Spleen (tissue), 11 donors: ENCODE results near the gene PRPF19. TPM values are rescaled to one million over a fixed set of nuclear protein-coding genes. Genes with fewer than 3 reads are reported as not detected.
A peak's percentile ranks its signal among the peaks of the same experiment; 100 is the strongest.

ENCODE experiments used
- DNase-seq: peaks from one replicate; pipeline ENCODE4 v3.0.0-alpha.2; 2020
- H3K27ac ChIP-seq, 8 donors: fragments of 200-600 bp; sonication (generic) in 7 of 8; 1 replicate in 4 of 8; 2 replicates in 4 of 8; pipeline versions ENCODE4 v1.5.0 to v1.8.0; 2016 to 2021; ENCODE audit warnings: inconsistent platforms in 4 of 8, mild to moderate bottlenecking in 4 of 8, moderate library complexity in 1 of 8
- H3K27me3 ChIP-seq, 7 donors: fragments of 200-600 bp; sonication (generic) in 6 of 7; replicated peaks in 1 of 7; 1 replicate in 4 of 7; 2 replicates in 3 of 7; pipeline versions ENCODE4 v1.5.0 to v1.8.0; 2016 to 2021; ENCODE audit warnings: inconsistent platforms in 3 of 7, mild to moderate bottlenecking in 1 of 7
- H3K36me3 ChIP-seq, 6 donors: fragments of 200-600 bp; sonication (generic) in 5 of 6; 1 replicate in 4 of 6; 2 replicates in 2 of 6; pipeline versions ENCODE4 v1.5.0 to v1.8.0; 2016 to 2021; ENCODE audit warnings: inconsistent platforms in 2 of 6
- H3K4me1 ChIP-seq, 6 donors: fragments of 200-600 bp; sonication (generic) in 5 of 6; 1 replicate in 3 of 6; 2 replicates in 3 of 6; pipeline versions ENCODE4 v1.5.0 to v1.8.0; 2016 to 2021; ENCODE audit warnings: inconsistent platforms in 3 of 6
- H3K4me3 ChIP-seq, 8 donors: fragments of 200-600 bp; sonication (generic) in 7 of 8; 1 replicate in 4 of 8; 2 replicates in 4 of 8; pipeline versions ENCODE4 v1.5.0 to v1.8.0; 2016 to 2021; ENCODE audit warnings: inconsistent platforms in 4 of 8, mild to moderate bottlenecking in 4 of 8, moderate library complexity in 2 of 8
- H3K9me3 ChIP-seq, 8 donors: fragments of 200-600 bp; sonication (generic) in 7 of 8; 1 replicate in 4 of 8; 2 replicates in 4 of 8; pipeline versions ENCODE4 v1.5.0 to v1.8.0; 2016 to 2021; ENCODE audit warnings: inconsistent platforms in 4 of 8
- POLR2A ChIP-seq, 3 donors: fragments of 450-650 bp; IDR thresholded peaks; one replicate each; pipeline ENCODE4 v1.5.1; 2017; ENCODE audit warnings: antibody characterized with exemption in 3 of 3, mild to moderate bottlenecking in 1 of 3
- POLR2AphosphoS5 ChIP-seq, 3 donors: sonication (generic); formaldehyde crosslinking; IDR thresholded peaks; one replicate each; pipeline ENCODE4 v1.5.1; 2017; ENCODE audit warnings: antibody characterized with exemption in 3 of 3
- WGBS, 5 donors: extraction: QIAGEN DNeasy Blood & Tissue Kit in 3 of 5; methylation state at CpG; one replicate each; pipeline versions ENCODE4 v1.1.5 to v1.1.7; 2013 to 2018; 5-methylcytosine and 5-hydroxymethylcytosine counted together
- intact Hi-C: fragments of 100-400 bp; cut with DNase I; formaldehyde crosslinking; loops from one replicate; pipeline ENCODE4 v1.15.0; 2023; ENCODE audit warnings: low total_unique reads
- polyA plus RNA-seq, 3 donors: library from polyadenylated mRNA; stranded (reverse); fragments of 200-250 nt; gene quantifications; one replicate each; pipeline ENCODE4 v1.2.1, GENCODE V29; 2013
- total RNA-seq, 7 donors: library from RNA; depleted of rRNA in 3 of 7; stranded (reverse); fragments of >200 nt in 3 of 7; fragmentation: NEBNext Ultra II Directional in 4 of 7; extraction: Animal tissue kit (Norgen Biotek cat#: 25700) in 4 of 7; gene quantifications; one replicate each; pipeline versions ENCODE4 v1.1.0 to v1.2.1, GENCODE V29; 2016 to 2021
- TF ChIP-seq, protein P1 (sequence below), 11 experiments: fragments of 200-600 bp in 7 of 11; fragments of 450-650 bp in 4 of 11; sonication (generic) in 4 of 11; IDR thresholded peaks in 8 of 11; conservative IDR thresholded peaks in 3 of 11; 1 replicate in 7 of 11; 2 replicates in 4 of 11; pipeline versions ENCODE4 v1.4.0 to v1.8.0; 2016 to 2021; ENCODE audit warnings: antibody characterized with exemption in 11 of 11, inconsistent platforms in 4 of 11, mild to moderate bottlenecking in 1 of 11
- donor health status: healthy with polysubstance abuse.
- donor health status: DM: no; HTN: no; CAD: no; lungs with moderate emphysema.
- donor health status: DM: no; HTN: no; CAD: no.
- donor health status: Bipolar disorder and iron deficiency.
- donor health status: healthy.
- donor health status: DM: no; HTN: no; CAD: no.
- donor health status: DM: yes; HTN: yes; CAD: no.

PRPF19 gene
- total and polyA plus RNA-seq, 10 donors = 58.7 to 81.1 (median 70.1) TPM

DNA sequence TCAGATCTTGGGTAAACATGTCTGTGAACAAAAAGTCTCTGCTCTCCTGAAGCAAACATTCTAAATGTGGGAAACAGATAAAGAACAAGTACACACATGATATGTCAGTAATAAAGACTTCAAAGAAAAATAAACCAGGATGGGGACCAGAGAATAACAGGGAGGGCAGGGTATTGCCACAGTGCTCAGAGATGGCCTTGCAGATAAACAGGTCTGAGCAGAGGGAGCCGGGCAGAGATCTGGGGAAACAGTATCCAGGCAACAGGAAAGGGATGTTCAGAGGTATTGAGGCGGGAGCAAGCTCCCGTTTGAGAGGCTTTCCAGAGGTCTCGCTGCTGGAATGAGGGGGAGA lies 61.5 kb downstream of the PRPF19 start:
- no peak for DNase-seq
- intact Hi-C loops = loop anchor here (5.0 kb wide), 1 partner anchor 57 kb away; no protein-coding TSS in a partner anchor
- no peak for TF ChIP-seq POLR2A (IDR thresholded peaks at IDR 0.05)
- TF ChIP-seq, protein P1, sequence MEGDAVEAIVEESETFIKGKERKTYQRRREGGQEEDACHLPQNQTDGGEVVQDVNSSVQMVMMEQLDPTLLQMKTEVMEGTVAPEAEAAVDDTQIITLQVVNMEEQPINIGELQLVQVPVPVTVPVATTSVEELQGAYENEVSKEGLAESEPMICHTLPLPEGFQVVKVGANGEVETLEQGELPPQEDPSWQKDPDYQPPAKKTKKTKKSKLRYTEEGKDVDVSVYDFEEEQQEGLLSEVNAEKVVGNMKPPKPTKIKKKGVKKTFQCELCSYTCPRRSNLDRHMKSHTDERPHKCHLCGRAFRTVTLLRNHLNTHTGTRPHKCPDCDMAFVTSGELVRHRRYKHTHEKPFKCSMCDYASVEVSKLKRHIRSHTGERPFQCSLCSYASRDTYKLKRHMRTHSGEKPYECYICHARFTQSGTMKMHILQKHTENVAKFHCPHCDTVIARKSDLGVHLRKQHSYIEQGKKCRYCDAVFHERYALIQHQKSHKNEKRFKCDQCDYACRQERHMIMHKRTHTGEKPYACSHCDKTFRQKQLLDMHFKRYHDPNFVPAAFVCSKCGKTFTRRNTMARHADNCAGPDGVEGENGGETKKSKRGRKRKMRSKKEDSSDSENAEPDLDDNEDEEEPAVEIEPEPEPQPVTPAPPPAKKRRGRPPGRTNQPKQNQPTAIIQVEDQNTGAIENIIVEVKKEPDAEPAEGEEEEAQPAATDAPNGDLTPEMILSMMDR (IDR thresholded peaks at IDR 0.05 in 8 of 11, conservative IDR thresholded peaks at IDR 0.05 in 3 of 11) = no peak
- Histone ChIP-seq H3K36me3 (peaks cover 0 to 44% (median 28%) of the 10 kb centered on the region in 6 donors), H3K27ac (no peak overlapping the region), H3K4me1 (peaks cover 20 to 59% (median 44%) of the 10 kb centered on the region in 6 donors), H3K9me3 (no peaks in the 10 kb centered on the region), H3K27me3 (no peaks in the 10 kb centered on the region), H3K4me3 (peak overlapping the region in 2 of 8 donors; percentile 76 to 86)
- WGBS, 5 donors = 41 to 66% (median 54%) methylated on average over 4 of the region's 4 CpGs

DNA sequence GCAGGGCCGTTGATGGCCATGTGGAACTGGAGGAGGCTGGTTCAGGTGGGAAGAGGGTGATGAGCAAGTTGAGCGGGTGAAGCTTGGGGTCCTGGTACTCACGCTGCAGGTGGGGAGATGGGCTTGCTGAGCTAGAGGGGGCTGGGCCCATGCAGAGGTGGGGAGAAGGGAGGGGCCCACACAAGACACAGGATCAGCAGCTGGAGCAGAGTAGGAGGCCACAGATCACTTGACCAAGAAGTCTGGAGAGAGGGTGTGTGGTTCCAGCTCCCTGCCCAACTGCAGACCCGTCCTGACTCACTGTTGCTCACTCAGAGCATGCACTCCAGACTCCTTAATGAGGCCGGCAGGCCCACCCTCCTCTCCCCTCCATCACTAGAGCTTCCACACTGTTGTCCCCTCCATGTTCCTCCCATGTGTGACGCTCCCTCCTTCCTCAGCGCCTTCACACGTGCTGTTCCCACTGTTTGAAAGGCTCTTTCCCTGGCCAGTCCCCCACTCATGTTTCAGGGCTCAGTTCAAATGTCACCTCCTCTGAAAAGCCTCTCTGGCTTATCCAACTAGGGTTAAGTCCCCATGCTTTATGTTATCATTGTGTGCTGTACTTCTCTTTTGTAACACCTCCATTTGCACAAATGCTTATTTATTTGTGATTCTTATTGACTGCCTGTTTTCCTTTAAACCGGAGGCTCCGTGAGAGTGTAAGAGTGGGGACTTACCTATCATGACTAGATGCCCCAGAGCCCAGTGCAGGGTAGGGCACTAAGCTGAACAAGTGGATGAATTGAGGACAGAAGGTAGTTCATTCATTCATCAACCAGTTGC lies 62.1 kb downstream of the PRPF19 start:
- H3K4me1 ChIP-seq = peaks cover 20 to 59% (median 44%) of the 10 kb centered on the region in 6 donors
- no peak for TF ChIP-seq POLR2A (IDR thresholded peaks at IDR 0.05)
- no peak for TF ChIP-seq POLR2AphosphoS5 (IDR thresholded peaks at IDR 0.05)
- TF ChIP-seq, protein P1 (IDR thresholded peaks at IDR 0.05 in 8 of 11, conservative IDR thresholded peaks at IDR 0.05 in 3 of 11) = no peak
- H3K36me3 ChIP-seq = peaks cover 0 to 39% (median 22%) of the 10 kb centered on the region in 6 donors
- H3K27ac ChIP-seq = no peak overlapping the region
- intact Hi-C loops = loop anchor here (5.0 kb wide), 1 partner anchor 58 kb away; no protein-coding TSS in a partner anchor
- WGBS, 5 donors = 64 to 78% (median 74%) methylated on average over 10 of the region's 10 CpGs
- H3K4me3 ChIP-seq = peak overlapping the region in 5 of 8 donors; percentile 76 to 99 (median 87)
- H3K27me3 ChIP-seq = no peaks in the 10 kb centered on the region
- H3K9me3 ChIP-seq = no peaks in the 10 kb centered on the region
- DNase-seq = no peak

DNA sequence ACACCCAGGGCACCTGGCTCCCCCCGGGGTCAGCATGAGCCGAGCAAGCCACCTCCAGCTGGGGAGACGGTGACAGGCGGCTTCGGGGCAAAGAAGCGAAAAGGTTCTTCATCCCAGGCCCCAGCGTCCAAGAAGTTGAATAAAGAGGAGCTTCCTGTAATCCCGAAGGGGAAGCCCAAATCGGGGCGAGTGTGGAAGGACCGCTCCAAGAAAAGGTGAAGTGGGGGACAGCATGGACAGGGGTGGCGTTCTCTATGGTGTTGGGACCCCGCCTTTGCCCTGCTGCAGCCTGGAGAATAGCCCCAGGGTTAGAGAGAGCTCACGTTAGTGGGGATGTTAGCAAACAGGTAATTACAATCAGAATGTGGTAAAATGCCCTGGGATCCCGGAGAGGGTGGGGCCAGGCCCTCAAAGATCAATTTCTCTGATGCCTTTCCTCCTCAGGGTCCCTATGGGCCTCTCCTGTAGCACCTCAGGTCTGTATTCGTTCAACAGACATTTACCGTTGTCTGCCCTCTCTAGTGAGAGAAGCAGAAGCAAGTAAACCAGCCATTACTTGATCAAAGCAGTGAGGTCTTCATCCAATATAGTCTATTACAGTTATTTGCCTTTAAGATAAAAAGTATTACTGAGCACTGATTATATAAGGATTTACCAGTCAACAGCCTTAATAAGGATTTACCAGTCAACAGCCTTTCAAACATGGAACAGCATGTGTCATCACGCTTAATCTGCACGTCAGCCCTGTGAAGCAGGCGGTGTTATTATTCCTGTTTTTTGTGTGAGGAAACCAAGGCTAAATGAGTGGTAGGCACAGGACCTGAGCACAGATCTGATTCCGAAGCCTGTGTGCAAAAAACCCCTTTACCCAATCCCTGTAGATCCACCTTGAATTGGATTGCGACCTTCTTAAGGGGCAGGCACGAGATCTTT lies 63.5 kb downstream of the PRPF19 start:
- intact Hi-C loops = loop anchor here (5.0 kb wide), 1 partner anchor 59 kb away; no protein-coding TSS in a partner anchor
- H3K27me3 ChIP-seq = no peaks in the 10 kb centered on the region
- H3K4me3 ChIP-seq = peak overlapping the region; percentile 76 to 99 (median 92)
- 14 to 17% (median 14%) methylated on average over 22 to 23 of the region's 23 CpGs for WGBS, 5 donors
- H3K27ac ChIP-seq = peak overlapping the region in 5 of 8 donors; percentile 66 to 79 (median 74)
- H3K36me3 ChIP-seq = peaks cover 0 to 25% (median 9%) of the 10 kb centered on the region in 6 donors
- no peak for TF ChIP-seq POLR2A (IDR thresholded peaks at IDR 0.05)
- TF ChIP-seq POLR2AphosphoS5 (IDR thresholded peaks at IDR 0.05) = no peak
- TF ChIP-seq, protein P1 (IDR thresholded peaks at IDR 0.05 in 8 of 11, conservative IDR thresholded peaks at IDR 0.05 in 3 of 11) = no peak
- DNase-seq = no peak
- no peaks in the 10 kb centered on the region for H3K9me3 ChIP-seq
- H3K4me1 ChIP-seq = peaks cover 20 to 54% (median 44%) of the 10 kb centered on the region in 6 donors
